HepG2 (cell line): ENCODE data around the gene AGBL1. TPM values are rescaled to one million over a fixed set of nuclear protein-coding genes. Genes with fewer than 3 reads are reported as not detected.
"Not testable (repeated sequence)": the region's sequence is repeated elsewhere in the genome, so short reads cannot be mapped to it uniquely, and the experiment has no call there.

ENCODE experiments used
- ATAC-seq: fragments of 200-7000 bp; cut with Tn5 transposase; 3 replicates; pipeline ENCODE4 v1.9.1; 2020; ENCODE audit warnings: mild to moderate bottlenecking, moderate library complexity
- BruUV-seq: library from RNA; stranded (reverse); fragments of 400-500 nt; replicated peaks from 2 replicates; lab custom pipeline; 2021; lab: Mats Ljungman, UMichigan
- CTCF ChIA-PET: fragments of 300-600 bp; formaldehyde crosslinking; extraction: SDS; loops from one replicate; lab custom pipeline; 2021; ENCODE audit warnings: low total read pairs, inconsistent platforms, low intra/inter-chr PET ratio; lab: Yijun Ruan, JAX
- POLR2A ChIA-PET: fragments of 350-600 bp; sonication (Branson Sonifier 250); formaldehyde crosslinking; loops from one replicate; lab custom pipeline; 2020; ENCODE audit warnings: antibody characterized with exemption, inconsistent platforms; lab: Yijun Ruan, JAX
- DNase-seq: peaks from one replicate; pipeline ENCODE4 v3.0.0-alpha.2; 2015; ENCODE audit warnings: low spot score
- FAIRE-seq: peaks from 3 replicates; lab custom pipeline; 2011; peaks lifted over from hg19 to GRCh38; lab: Jason Lieb, UNC
- H2AFZ ChIP-seq: one replicate; pipeline ENCODE4 v1.6.1; 2011; ENCODE audit warnings: low read length, inconsistent platforms
- H3K27ac ChIP-seq: fragments of 300-600 bp; 3 replicates; pipeline ENCODE4 v1.8.0; 2011; ENCODE audit warnings: mixed run types, mild to moderate bottlenecking, mixed read lengths, low read length, inconsistent platforms; ENCODE audit not compliant: insufficient read depth; ENCODE audit errors: extremely low read length
- H3K27me3 ChIP-seq, 2 experiments: fragments of 200-600 bp in 1 of 2; 2 replicates in 1 of 2; 3 replicates in 1 of 2; pipeline versions ENCODE4 v1.6.0 to v1.8.0; 2011; ENCODE audit warnings: low read length in 2 of 2, mild to moderate bottlenecking in 2 of 2, moderate library complexity in 2 of 2, inconsistent platforms in 1 of 2; ENCODE audit not compliant: insufficient read depth in 2 of 2, control insufficient read depth in 1 of 2
- H3K36me3 ChIP-seq, 2 experiments: fragments of 200-600 bp in 1 of 2; replicated peaks in 1 of 2; 2 replicates in 1 of 2; 3 replicates in 1 of 2; pipeline versions ENCODE4 v1.5.1 to v1.8.0; 2011; ENCODE audit warnings: low read length in 2 of 2, inconsistent platforms in 1 of 2; ENCODE audit not compliant: insufficient read depth in 2 of 2, control insufficient read depth in 1 of 2
- H3K4me1 ChIP-seq: 2 replicates; pipeline ENCODE4 v1.5.1; 2012; ENCODE audit warnings: low read length, inconsistent platforms; ENCODE audit not compliant: insufficient read depth
- H3K4me2 ChIP-seq: 2 replicates; pipeline ENCODE4 v1.6.0; 2011; ENCODE audit warnings: low read depth, low read length, inconsistent platforms
- H3K4me3 ChIP-seq, 3 experiments: fragments of 200-600 bp in 1 of 3; sonication (generic), shearing (Covaris generic) in 1 of 3; replicated peaks in 1 of 3; 2 replicates each; pipeline ENCODE4 v1.5.1; 2011 to 2016; ENCODE audit warnings: low read length in 3 of 3, inconsistent platforms in 2 of 3, low read depth in 2 of 3, mild to moderate bottlenecking in 2 of 3, control low read depth in 1 of 3, mixed read lengths in 1 of 3; ENCODE audit not compliant: insufficient read depth in 1 of 3
- H3K79me2 ChIP-seq: one replicate; pipeline ENCODE4 v1.6.1; 2011; ENCODE audit warnings: low read length, inconsistent platforms; ENCODE audit not compliant: insufficient read depth
- H3K9ac ChIP-seq: 2 replicates; pipeline ENCODE4 v1.6.0; 2011; ENCODE audit warnings: mild to moderate bottlenecking, low read depth, low read length, inconsistent platforms; ENCODE audit not compliant: insufficient read depth
- H3K9me3 ChIP-seq: 2 replicates; pipeline ENCODE4 v1.5.1; 2012; ENCODE audit warnings: mild to moderate bottlenecking, low read length
- H4K20me1 ChIP-seq: 2 replicates; pipeline ENCODE4 v1.6.0; 2011; ENCODE audit warnings: inconsistent platforms, mild to moderate bottlenecking, low read length, moderate library complexity; ENCODE audit not compliant: insufficient read depth
- HOXA9 ChIP-seq: sonication (generic); formaldehyde crosslinking; IDR thresholded peaks from 2 replicates; pipeline ENCODE4 v1.8.1; 2022; ENCODE audit warnings: missing genetic modification reagents, mild to moderate bottlenecking, moderate library complexity, borderline replicate concordance
- SRSF4 ChIP-seq: fragments of 200-400 bp; formaldehyde crosslinking; IDR thresholded peaks from one replicate; pipeline ENCODE4 v1.6.1; 2018; ENCODE audit warnings: mild to moderate bottlenecking, low read depth, low read length, moderate library complexity; ENCODE audit not compliant: poor library complexity, severe bottlenecking
- ZFP36L1 ChIP-seq: sonication (generic); formaldehyde crosslinking; IDR thresholded peaks from 2 replicates; pipeline ENCODE4 v1.8.0; 2022; ENCODE audit warnings: mild to moderate bottlenecking, missing genetic modification reagents, moderate library complexity
- ZNF607 ChIP-seq: sonication (generic); formaldehyde crosslinking; IDR thresholded peaks from 2 replicates; pipeline ENCODE4 v1.5.1; 2020; ENCODE audit warnings: missing genetic modification reagents, mild to moderate bottlenecking, borderline replicate concordance
- ZNF652 ChIP-seq: IDR thresholded peaks from 2 replicates; pipeline ENCODE4 v1.6.1; 2016; ENCODE audit warnings: low read depth, borderline replicate concordance
- ZNF772 ChIP-seq: sonication (generic); formaldehyde crosslinking; IDR thresholded peaks from 2 replicates; pipeline ENCODE4 v1.5.0; 2020; ENCODE audit warnings: mild to moderate bottlenecking, missing genetic modification reagents
- ZNF781 ChIP-seq: sonication (generic); formaldehyde crosslinking; IDR thresholded peaks from 2 replicates; pipeline ENCODE4 v1.5.1; 2020; ENCODE audit warnings: borderline replicate concordance, mild to moderate bottlenecking, missing genetic modification reagents; ENCODE audit errors: not compliant biosample characterization
- ZNF883 ChIP-seq: sonication (generic); formaldehyde crosslinking; IDR thresholded peaks from 2 replicates; pipeline ENCODE4 v1.5.1; 2020; ENCODE audit warnings: mild to moderate bottlenecking, missing genetic modification reagents; ENCODE audit errors: not compliant biosample characterization
- WGBS: methylation state at CpG from one replicate; pipeline ENCODE4 v1.1.6; 2017; ENCODE audit warnings: low lambda C conversion rate; 5-methylcytosine and 5-hydroxymethylcytosine counted together
- in situ Hi-C: cut with HindIII; loops from 2 replicates; pipeline ENCODE4 v1.10.0; 2017; ENCODE audit warnings: low pct_unique_long_range_greater_than_20kb; ENCODE audit not compliant: extremely low pct_ligation_motif_present
- intact Hi-C: fragments of 100-400 bp; cut with micrococcal nuclease; formaldehyde crosslinking; loops from one replicate; pipeline ENCODE4 v1.10.0; 2022; ENCODE audit not compliant: unreplicated experiment
- polyA plus RNA-seq, 8 experiments: library from polyadenylated mRNA; depleted of rRNA in 3 of 8; stranded (reverse) in 7 of 8; unstranded in 1 of 8; fragments of >200 nt; fragmentation: Illumina TruSeq in 4 of 8; extraction: Trizol in 4 of 8; gene quantifications; 2 replicates each; pipeline versions ENCODE4 v1.2.1 to v1.2.3, GENCODE V29; 2011 to 2016; ENCODE audit warnings: low read depth in 4 of 8, missing spikeins in 1 of 8, mixed read lengths in 1 of 8; ENCODE audit not compliant: insufficient read depth in 1 of 8
- total RNA-seq, 5 experiments: library from RNA; depleted of rRNA; stranded (reverse); fragments of >200 nt; fragmentation: Illumina TruSeq; extraction: Trizol; gene quantifications; 2 replicates each; pipeline ENCODE4 v1.2.3, GENCODE V29; 2016; ENCODE audit warnings: low read depth in 1 of 5
- TF ChIP-seq, protein P1 (sequence below): sonication (generic); formaldehyde crosslinking; IDR thresholded peaks from 2 replicates; pipeline ENCODE4 v1.4.0; 2020; ENCODE audit warnings: missing genetic modification reagents; ENCODE audit errors: not compliant biosample characterization

AGBL1 gene
- total and polyA plus RNA-seq, 2 of the 13 experiments (the other 11 are each of a cell fraction or from before 2014, with no cell fraction given), result 0.01 TPM; not detected in 1

DNA sequence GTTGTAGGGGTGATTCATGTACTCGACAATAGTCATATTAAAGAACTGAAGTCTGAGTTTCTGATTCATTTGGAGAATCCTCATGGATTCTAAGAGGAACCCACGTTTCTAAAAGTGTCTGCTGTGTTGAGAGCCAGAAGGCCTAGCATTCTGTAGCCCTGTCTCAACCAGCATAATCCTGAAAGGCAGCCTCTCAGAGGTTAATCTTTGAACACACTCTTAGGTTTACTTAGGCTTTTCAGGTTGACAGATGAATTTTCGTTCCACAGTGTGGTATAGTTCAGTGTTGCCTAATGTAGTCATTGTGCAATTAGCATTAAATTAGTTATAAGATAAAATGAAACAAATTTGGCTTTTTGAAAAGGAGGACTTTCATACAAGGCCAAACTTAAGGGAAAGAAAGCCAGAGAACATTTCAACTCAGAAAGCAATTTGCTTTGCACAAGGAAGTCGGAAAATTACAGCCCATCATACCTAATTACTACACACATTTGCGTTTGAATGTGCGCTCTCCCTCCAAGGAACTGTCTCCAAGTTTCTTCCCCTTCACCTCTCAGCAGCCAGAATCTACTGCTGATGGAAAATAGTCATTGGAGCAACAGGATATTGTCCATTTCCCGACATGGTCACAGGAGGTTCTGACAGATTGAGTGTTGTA lies 42.0 kb downstream of the AGBL1 start (continued):
- TF ChIP-seq ZNF883 (no peak), ZFP36L1 (CRISPR knock-in tag) (no peak), ZNF652 (CRISPR knock-in tag) (peak; percentile 61), ZNF607 (CRISPR knock-in tag) (no peak), HOXA9 (CRISPR knock-in tag) (no peak)

DNA sequence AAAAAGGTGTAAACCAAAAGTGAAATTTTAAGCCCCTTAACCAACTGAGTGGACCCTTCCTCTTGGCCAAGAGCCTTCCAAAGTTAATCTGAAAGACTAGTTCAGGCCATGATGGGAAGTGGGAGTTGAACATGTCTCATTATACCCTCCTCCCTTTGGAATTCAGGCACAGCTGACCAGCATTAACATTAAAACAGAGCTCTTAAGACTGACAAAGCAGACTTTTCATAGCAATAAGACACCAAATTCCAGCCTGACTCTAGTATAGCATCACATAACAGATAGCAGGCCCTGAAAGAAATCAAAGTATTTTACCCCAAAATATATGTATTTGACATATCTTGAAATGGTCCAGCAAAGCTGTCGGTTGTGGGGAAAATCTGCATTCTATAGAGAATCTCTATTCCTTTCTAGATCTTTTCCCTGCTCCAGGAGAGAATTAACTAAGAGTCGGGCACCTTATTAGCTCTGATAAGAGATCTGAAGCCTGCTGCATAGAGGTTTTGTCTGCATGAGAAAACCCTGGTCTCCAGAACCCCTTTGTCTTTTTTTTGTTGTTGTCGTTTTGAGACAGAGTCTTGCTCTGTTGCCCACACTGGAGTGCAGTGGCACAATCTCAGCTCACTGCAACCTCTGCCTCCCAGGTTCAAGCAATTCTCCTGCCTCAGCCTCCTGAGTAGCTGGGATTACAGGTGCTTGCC lies 43.2 kb downstream of the AGBL1 start:
- CTCF ChIA-PET, H3K4me3 ChIP-seq, H3K9me3 ChIP-seq, POLR2A ChIA-PET, H2AFZ ChIP-seq, H3K27ac ChIP-seq, H3K36me3 ChIP-seq, FAIRE-seq, H4K20me1 ChIP-seq, H3K27me3 ChIP-seq, H3K4me1 ChIP-seq, H3K79me2 ChIP-seq, BruUV-seq, intact Hi-C loops, H3K4me2 ChIP-seq, ATAC-seq, in situ Hi-C loops, DNase-seq, H3K9ac ChIP-seq: not testable (repeated sequence)
- 33% methylated on average over 3 of the region's 3 CpGs for WGBS

DNA sequence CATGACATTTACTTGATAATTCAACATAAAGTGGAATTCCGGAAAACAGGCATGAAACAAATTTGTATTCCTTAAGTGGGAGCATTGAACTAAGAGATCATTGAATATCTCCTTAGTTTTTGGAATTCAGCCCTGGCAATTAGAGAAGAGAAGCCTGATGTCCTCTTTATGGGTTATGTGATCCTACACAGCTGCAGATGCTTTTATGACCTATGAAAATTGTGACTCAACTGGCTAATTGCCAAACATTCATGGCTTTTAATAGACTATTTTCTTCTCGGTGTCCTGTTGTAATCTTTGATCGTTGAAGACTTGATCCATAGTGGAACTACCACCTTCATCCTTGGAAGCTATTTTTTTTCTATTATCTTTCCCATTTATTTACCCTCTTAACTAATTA lies 46.1 kb downstream of the AGBL1 start:
- Histone ChIP-seq H3K79me2 (no peaks in the 10 kb centered on the region), H3K4me3 (no peak overlapping the region), H3K4me1 (no peaks in the 10 kb centered on the region), H2AFZ (no peak overlapping the region), H4K20me1 (no peaks in the 10 kb centered on the region), H3K27ac (no peak overlapping the region), H3K27me3 (no peaks in the 10 kb centered on the region; a peak in 1 of 5 replicates), H3K9me3 (no peaks in the 10 kb centered on the region), H3K9ac (no peak overlapping the region), H3K36me3 (no peaks in the 10 kb centered on the region), H3K4me2 (no peak overlapping the region)
- WGBS, result 3% methylated on average over 3 of the region's 3 CpGs
- in situ Hi-C loops (no loop called here), intact Hi-C loops (no loop called here)
- TF ChIP-seq SRSF4 (no peak), ZNF781 (CRISPR knock-in tag) (no peak), ZNF772 (CRISPR knock-in tag) (no peak)
- TF ChIP-seq, protein P1, sequence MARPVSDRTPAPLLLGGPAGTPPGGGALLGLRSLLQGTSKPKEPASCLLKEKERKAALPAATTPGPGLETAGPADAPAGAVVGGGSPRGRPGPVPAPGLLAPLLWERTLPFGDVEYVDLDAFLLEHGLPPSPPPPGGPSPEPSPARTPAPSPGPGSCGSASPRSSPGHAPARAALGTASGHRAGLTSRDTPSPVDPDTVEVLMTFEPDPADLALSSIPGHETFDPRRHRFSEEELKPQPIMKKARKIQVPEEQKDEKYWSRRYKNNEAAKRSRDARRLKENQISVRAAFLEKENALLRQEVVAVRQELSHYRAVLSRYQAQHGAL (CRISPR knock-in tag), result no peak
- no peak for FAIRE-seq
- CTCF ChIA-PET, result no interaction called here
- BruUV-seq, result no TSS peak
- ATAC-seq, result no peak
- POLR2A ChIA-PET, result no interaction called here
- DNase-seq, result no peak
